ENCODE data around the gene PCP4.

PCP4 gene

DNA sequence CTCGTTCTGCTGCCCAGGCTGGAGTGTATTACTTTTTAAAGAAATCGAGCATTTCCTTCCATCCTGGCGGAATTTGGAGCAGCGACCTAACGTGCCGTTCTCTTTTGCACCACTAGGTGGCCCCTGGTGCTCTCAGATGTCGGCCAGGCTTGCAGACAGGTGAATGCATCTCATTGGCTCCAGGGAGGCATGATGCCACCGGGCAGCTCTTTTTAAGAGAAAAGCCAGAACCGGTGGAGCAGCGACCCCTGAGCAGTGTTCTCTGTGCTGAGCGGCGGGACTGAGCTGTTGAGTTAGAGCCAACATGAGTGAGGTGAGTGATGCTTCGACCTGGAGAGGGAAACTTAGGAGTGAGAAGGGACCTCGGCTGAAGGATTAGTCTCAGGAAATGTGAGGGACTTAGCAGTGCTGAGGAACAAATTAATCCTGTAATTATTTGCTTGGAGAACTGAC is at the start of gene PCP4:
TSS of gene PCP4 (plus strand) at position 241 of the 453 bp plus-strand sequence. CDS start at position 305, 64 bp downstream.
- in situ Hi-C loops (cut with HindIII; ENCODE audit: low pct_unique_long_range_greater_than_20kb, low sequenced_read_pairs), result no loop called here
- no peak for TF ChIP-seq JUND (IDR thresholded peaks at IDR 0.05; ENCODE audit: low read depth)
- DNase-seq (ENCODE audit: low read depth in 1 of 2, low spot score in 1 of 2), result peak; percentile 64 to 82

DNA sequence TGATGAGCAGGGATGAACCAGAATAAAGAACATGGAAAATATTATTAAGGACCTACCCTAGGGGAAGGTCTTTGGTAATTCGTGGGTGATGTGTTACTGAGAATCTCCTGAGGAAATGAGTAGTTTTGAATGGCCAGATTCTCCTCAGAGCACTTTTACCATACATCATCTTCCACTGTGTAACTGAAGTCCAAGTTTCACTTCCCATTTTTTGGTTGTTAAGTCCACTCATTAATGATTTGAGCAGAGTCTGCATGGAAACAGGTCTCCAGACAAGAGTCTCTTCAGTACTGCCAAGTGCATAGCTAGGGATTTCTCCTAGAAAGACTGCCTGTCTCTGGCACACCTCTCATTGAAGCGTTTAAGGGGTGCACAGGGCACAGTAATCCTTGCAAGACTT is 48.7 kb upstream of the PCP4 start:
- TF ChIP-seq JUND (IDR thresholded peaks at IDR 0.05; ENCODE audit: low read depth), result no peak
- in situ Hi-C loops (cut with HindIII; ENCODE audit: low pct_unique_long_range_greater_than_20kb, low sequenced_read_pairs), result no loop called here
- DNase-seq (ENCODE audit: low read depth in 1 of 2, low spot score in 1 of 2), result no peak

DNA sequence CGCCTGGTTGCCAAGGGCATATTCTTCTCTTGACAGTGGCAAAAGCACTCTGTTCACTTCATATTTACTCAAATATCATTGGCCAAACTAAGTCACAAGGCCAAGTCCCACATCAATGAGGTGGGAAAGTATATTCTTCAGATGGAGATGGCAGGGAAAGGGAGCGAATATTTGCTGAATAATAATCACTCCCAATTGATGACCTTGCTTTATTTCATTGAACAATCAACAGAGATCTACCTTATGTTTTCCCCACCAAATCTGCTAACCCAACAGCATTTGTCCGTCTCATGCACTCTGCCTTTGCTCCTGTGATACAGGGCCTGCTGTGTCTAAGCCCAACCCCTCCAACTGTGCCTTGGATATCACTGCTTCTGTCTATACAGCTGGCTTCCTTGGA is 45.2 kb upstream of the PCP4 start:
- TF ChIP-seq JUND (IDR thresholded peaks at IDR 0.05; ENCODE audit: low read depth), result no peak
- DNase-seq (ENCODE audit: low read depth in 1 of 2, low spot score in 1 of 2), result no peak
- in situ Hi-C loops (cut with HindIII; ENCODE audit: low pct_unique_long_range_greater_than_20kb, low sequenced_read_pairs), result no loop called here

DNA sequence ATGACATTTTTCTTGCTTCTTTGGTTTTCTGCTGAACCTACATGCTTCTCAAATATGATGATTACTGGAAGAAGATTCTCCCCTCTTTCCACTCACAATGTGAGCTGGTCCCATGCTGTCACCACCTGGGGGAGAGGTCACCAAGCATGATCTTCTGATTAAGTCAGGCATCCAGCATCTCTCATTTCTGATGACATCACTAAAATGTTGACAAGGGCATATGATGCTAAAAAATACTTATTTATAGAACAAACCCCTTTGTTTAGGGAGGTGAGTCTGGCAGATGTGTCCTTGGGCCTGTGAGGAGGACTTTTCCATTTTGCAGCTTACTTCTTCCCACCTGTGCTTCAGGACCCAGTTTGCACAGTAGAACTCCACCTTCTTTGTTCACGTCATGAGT is 42.0 kb upstream of the PCP4 start:
- no peak for TF ChIP-seq JUND (IDR thresholded peaks at IDR 0.05; ENCODE audit: low read depth)
- in situ Hi-C loops (cut with HindIII; ENCODE audit: low pct_unique_long_range_greater_than_20kb, low sequenced_read_pairs), result no loop called here
- DNase-seq (ENCODE audit: low read depth in 1 of 2, low spot score in 1 of 2), result no peak

DNA sequence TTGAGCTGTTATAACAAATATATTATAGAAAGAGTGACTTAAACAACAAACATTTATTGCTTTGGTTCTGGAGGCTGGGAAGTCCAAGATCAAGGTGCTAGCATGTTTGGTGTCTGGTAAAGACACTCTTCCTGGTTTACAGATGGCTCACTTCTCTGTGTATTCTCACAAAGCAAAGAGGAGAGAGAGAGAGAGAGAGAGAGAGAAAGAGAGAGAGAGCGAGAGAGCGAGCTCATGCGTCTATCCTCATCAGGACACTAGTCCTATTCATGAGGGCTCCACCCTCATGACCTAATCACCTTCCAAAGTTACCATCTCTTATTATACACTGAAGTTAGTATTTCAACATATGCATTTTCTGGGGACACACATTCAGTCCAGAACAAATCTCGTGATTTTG is 32.7 kb upstream of the PCP4 start:
- no peak for DNase-seq (ENCODE audit: low read depth in 1 of 2, low spot score in 1 of 2)
- no peak for TF ChIP-seq JUND (IDR thresholded peaks at IDR 0.05; ENCODE audit: low read depth)
- in situ Hi-C loops (cut with HindIII; ENCODE audit: low pct_unique_long_range_greater_than_20kb, low sequenced_read_pairs), result no loop called here

DNA sequence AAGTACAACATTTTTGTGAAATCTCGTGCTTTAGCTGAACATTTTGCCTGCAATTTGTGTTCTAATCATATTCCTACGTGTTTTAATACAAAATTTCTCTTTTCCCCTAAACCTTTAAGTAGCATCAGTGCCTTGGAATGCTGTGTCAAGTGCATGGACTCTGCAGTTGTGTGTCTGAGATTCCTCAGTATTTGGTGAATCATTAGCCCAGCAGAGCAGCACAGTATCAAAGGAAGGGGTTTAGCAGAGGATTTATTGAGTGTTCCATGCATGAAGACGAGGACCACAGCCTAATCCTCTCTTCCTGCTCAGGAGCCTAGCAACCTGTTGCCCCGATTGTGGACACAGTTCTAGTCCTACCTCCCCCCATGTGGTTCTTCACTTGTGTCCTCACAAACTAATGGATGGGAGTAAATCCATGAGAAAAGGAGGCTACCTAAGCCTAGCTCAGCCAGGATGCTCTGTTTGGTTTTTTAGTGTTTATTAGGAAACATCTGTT is 29.3 kb upstream of the PCP4 start:
- in situ Hi-C loops (cut with HindIII; ENCODE audit: low pct_unique_long_range_greater_than_20kb, low sequenced_read_pairs), result no loop called here
- TF ChIP-seq JUND (IDR thresholded peaks at IDR 0.05; ENCODE audit: low read depth), result no peak
- no peak for DNase-seq (ENCODE audit: low read depth in 1 of 2, low spot score in 1 of 2)

DNA sequence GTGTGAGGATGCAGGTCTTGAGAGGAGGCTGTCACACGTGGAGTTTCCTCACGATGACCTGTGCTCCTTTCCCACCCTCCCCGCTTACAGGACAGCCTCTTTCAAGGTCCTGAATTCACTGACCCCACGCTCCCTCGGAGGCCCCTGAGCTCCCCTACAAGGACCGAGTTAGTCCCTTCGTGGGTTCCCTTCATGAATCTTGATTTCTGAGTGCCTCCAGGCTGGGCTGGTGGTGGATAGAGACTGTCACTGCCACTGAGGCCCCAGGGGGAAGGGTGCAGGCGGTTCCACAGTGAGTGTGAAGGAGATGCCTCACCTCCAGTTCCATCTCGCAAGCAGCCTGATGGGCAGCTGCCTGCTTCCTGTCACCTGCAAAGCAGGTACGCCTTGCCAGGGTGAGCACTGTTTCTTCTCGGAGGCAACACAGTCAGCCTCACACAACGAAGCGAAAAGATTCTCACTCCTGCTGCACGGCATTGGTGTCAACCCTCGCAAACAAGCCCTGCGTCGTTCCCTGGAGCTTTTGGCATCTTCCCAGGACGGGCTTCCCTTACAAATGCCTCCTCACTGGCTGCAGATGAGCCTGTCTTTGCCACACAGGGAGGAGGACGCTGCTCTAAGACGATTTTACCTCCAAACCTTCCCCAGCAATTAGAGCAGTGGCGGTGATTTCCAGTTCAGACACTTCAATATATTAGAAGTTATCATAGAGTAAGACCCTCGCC is 26.7 kb upstream of the PCP4 start:
- no peak for TF ChIP-seq JUND (IDR thresholded peaks at IDR 0.05; ENCODE audit: low read depth)
- in situ Hi-C loops (cut with HindIII; ENCODE audit: low pct_unique_long_range_greater_than_20kb, low sequenced_read_pairs), result no loop called here
- DNase-seq (ENCODE audit: low read depth in 1 of 2, low spot score in 1 of 2), result peak in 1 of 2 experiments; percentile 40

DNA sequence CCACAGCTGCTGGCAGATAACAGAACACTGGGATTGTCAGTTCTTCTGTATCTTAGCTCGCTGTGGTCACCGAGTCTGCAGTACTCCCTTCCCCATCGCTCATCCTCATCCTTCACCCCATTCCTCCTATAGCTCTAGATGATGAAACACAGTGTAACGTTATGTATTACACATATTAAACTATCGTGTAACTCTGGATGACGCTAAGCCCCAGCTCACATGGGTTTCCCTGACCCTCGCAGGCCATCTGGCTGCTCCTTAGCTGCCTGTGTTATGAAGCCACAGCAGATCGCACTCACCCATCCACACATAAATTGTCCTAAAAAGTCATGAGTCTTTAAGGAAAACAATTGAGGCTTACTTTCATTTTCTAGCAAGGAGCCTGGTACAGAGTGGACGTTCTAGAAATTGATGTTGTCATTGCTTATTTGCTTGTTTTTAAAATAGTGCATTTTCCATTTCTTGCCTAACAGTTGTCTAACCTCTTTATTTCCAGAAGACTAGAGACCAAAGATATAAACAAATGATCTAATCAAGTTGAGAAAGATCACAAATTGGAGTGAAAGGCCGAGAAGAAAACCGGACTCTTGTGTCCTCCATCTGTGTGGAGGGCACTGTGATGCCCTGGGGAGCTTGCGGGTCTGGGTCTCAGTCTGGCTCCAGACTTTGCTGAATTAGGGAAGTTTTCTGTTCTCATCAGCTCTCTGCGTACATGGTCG is 24.3 kb upstream of the PCP4 start:
- in situ Hi-C loops (cut with HindIII; ENCODE audit: low pct_unique_long_range_greater_than_20kb, low sequenced_read_pairs), result no loop called here
- DNase-seq (ENCODE audit: low read depth in 1 of 2, low spot score in 1 of 2), result no peak
- TF ChIP-seq JUND (IDR thresholded peaks at IDR 0.05; ENCODE audit: low read depth), result no peak

DNA sequence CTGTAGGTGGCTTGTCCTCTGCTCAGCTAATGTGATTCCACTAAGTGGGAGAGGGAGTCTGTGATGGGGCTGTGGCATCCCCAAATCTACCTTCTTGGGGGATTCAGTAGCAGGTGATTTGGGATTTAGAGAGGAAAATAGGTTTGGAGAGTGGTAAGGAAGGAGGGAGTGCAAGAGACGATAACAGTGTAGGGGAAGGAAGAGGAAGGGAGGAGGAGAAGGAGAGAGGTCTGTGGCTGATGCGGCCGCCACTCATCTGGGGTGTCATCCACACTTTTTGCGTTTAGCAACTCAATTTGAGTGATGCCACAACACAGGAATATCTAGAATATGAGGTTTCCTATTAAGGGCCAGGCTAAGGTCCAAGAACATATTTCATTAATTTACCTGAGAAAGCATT is 23.8 kb upstream of the PCP4 start:
- TF ChIP-seq JUND (IDR thresholded peaks at IDR 0.05; ENCODE audit: low read depth), result no peak
- in situ Hi-C loops (cut with HindIII; ENCODE audit: low pct_unique_long_range_greater_than_20kb, low sequenced_read_pairs), result no loop called here
- DNase-seq (ENCODE audit: low read depth in 1 of 2, low spot score in 1 of 2), result no peak

DNA sequence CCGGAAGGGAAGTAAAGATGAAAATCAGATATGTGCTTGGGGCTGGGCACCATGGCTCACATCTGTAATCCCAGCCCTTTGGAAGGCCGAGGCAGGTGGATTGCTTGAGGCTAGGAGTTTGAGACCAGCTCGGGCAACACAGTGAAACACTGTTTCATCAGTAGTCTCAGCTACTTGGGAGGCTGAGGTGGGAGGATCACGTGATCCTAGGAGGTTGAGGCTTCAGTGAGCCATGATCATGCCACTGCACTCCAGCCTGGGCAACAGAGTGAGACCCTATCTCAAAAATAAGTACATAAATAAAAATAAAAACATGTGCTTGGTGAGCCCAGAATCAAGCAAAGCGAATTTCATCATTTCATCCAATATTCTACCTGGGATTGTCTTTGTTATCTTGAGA is 23.3 kb upstream of the PCP4 start:
- DNase-seq (ENCODE audit: low read depth in 1 of 2, low spot score in 1 of 2), result no peak
- no peak for TF ChIP-seq JUND (IDR thresholded peaks at IDR 0.05; ENCODE audit: low read depth)
- in situ Hi-C loops (cut with HindIII; ENCODE audit: low pct_unique_long_range_greater_than_20kb, low sequenced_read_pairs), result no loop called here

DNA sequence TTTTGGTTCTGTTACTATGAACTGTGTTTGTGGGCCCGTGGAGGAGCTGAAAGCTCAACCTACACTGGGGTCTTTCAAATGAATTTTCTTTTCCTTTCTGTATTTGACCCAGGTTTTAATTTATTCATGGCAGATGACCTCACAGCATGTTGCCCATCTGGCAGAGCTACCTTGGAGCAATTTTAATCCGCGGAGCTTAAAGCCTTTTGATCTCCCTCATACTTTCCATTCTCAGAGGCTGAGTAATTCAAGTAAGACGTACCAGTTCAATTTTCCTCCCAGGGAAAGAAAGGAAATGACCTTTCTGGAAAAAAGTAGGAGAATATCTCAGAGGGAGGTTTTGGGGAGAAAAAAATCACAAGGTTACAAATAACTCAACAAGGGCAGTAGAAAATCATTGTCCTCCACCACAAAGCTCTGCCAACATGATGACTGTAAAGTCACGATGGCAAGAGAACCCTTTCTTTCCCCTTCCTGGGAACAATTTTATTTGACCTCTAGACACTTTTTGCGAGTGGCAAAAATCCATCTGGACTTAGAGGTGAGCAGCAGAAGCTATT is 21.6 kb upstream of the PCP4 start:
- no peak for TF ChIP-seq JUND (IDR thresholded peaks at IDR 0.05; ENCODE audit: low read depth)
- DNase-seq (ENCODE audit: low read depth in 1 of 2, low spot score in 1 of 2), result no peak
- in situ Hi-C loops (cut with HindIII; ENCODE audit: low pct_unique_long_range_greater_than_20kb, low sequenced_read_pairs), result no loop called here

DNA sequence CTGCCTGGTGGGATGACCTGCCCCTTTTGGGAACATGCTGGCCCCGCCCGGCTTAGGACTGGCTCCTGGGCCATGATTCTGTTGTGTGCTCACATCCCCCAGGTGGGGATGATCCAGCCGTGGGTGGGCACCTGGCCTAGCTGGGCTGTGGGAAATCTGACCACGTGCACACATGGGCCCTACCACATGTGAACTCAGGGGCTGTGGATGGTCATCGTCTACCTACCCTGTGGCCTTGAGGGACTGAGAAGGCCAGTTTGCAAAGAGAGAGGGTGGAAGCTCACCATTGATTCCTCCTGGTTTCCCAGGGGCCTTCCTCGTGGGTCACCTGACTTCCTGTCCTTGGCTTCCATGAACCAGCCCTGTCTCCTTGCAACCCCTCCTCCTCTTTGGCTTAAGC is 19.4 kb upstream of the PCP4 start:
- no peak for TF ChIP-seq JUND (IDR thresholded peaks at IDR 0.05; ENCODE audit: low read depth)
- no peak for DNase-seq (ENCODE audit: low read depth in 1 of 2, low spot score in 1 of 2)
- in situ Hi-C loops (cut with HindIII; ENCODE audit: low pct_unique_long_range_greater_than_20kb, low sequenced_read_pairs), result no loop called here

All from T47D (cell line).